IMR-90 (cell line): ENCODE data around the gene STX11. TPM values are rescaled to one million over a fixed set of nuclear protein-coding genes. Genes with fewer than 3 reads are reported as not detected.

Experiments used
- polyA plus RNA-seq, 3 experiments: library from polyadenylated mRNA; depleted of rRNA; stranded (reverse); fragments of >200 nt; gene quantifications; 2 replicates each; pipeline ENCODE4 v1.2.3, GENCODE V29; 2012; ENCODE audit warnings: low replicate concordance in 1 of 3
- total RNA-seq: library from RNA; depleted of rRNA; stranded (reverse); fragments of >200 nt; gene quantifications from 2 replicates; pipeline ENCODE4 v1.2.3, GENCODE V29; 2012; rRNA removed

STX11 gene
- total and polyA plus RNA-seq, 2 of the 4 experiments (the other 2 are of a cell fraction): 0.54 to 0.68 TPM

Other genes with a start within 250 kb of the STX11 start
- gene PLAGL1, start 142.3 kb upstream of the STX11 start, total RNA-seq: 15.3 and 23.3 TPM in 2 replicates
- gene PLAGL1, start 142.3 kb upstream of the STX11 start, polyA plus RNA-seq (2012; rRNA removed): 73.4 and 73.8 TPM in 2 replicates
- 227 and 242 TPM in 2 replicates for gene SF3B5, start 54.9 kb upstream of the STX11 start, total RNA-seq
- 290 and 333 TPM in 2 replicates for gene SF3B5, start 54.9 kb upstream of the STX11 start, polyA plus RNA-seq (2012; rRNA removed)
- gene UTRN, start 134.8 kb downstream of the STX11 start, total RNA-seq: 83.5 and 91.4 TPM in 2 replicates
- 17.3 and 18.7 TPM in 2 replicates for gene UTRN, start 134.8 kb downstream of the STX11 start, polyA plus RNA-seq (2012; rRNA removed)